UCSD-AML1 (cell line): ENCODE data around the gene SMIM35.
"Not testable (repeated sequence)": the region's sequence is repeated elsewhere in the genome, so short reads cannot be mapped to it uniquely, and the experiment has no call there.

ENCODE experiments used
- DNase-seq: peaks from one replicate; lab custom pipeline; 2025; ENCODE audit not compliant: unreplicated experiment; lab: John Stamatoyannopoulos, UW

SMIM35 gene

GRCh38 chr11:118045191-118045590 lies 41.6 kb downstream of the SMIM35 start:
- no peak for DNase-seq

DNA sequence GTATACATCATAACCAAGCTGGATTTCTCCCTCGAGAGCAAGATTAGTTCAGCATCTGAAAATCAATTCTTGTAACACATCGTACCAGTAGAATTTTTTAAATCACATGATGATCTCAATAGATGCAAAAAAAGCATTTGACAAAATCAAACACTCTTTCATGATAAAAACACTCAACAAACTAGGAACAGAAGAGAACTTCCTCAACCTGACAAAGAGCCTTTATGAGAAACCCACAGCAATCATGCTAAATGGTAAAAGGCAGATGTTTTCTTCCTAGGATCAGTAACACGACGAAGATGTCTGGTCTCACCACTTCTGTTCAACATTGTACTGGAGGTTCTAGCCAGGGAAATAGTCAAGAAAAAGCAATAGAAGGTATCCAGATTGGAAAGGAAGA lies 44.0 kb downstream of the SMIM35 start:
- no peak for DNase-seq

DNA sequence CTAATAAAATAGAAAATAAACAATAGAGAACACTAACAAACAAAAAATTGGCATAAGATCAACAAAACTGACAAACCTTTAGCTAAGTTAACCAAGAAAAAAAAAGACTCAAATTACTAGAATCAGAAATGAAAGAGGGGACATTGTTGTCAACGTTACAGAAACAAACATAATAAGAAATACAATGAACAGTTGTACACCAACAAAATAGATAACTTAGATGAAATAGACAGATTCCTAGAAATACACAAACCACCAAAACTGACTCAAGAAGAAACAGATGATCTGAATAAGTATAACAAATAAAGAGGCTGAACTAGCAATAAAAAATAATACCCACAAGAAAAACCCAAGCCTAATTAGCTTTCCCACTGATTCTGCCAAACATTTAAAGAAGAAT lies 44.6 kb downstream of the SMIM35 start:
- no peak for DNase-seq

DNA sequence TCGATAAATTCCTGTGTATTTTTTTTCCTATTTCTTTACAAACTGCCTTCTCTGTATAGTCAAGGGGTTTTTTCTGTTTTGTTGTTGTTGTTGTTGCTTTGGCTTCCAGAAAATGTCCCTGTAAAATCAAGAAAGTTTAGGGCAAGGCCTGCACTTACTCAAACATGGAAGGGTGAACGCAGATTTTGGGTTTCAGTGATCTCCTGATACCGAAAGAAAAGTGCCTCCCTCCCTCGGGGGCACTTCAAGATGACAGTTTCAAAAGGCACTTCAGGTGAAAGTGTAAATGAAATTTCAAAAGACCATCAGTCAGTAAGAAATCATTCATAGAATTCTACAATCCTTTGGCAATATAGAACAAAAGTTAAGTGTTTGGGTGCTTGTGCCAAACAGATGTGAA lies 53.3 kb downstream of the SMIM35 start:
- DNase-seq, result no peak

DNA sequence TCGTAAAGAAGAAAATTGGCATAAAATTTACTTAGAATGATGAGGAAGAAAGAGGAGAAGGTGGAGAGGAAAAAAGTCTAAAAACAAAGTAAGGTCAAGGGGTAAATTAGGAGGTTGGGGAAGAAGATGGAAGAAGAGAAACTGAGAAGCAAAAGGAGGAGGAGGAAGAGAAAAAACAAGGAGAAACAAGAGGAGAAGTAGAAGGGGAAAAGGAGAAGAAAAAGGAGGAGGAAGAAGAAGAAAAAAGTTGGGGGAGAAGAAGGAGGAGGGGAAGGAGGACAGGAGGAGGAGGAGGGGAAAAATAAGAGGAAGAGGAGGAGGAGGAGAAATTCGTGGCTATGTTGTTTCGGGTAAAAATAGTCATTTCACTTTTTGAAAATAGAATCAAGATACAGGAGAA lies 58.1 kb downstream of the SMIM35 start:
- DNase-seq, result no peak

DNA sequence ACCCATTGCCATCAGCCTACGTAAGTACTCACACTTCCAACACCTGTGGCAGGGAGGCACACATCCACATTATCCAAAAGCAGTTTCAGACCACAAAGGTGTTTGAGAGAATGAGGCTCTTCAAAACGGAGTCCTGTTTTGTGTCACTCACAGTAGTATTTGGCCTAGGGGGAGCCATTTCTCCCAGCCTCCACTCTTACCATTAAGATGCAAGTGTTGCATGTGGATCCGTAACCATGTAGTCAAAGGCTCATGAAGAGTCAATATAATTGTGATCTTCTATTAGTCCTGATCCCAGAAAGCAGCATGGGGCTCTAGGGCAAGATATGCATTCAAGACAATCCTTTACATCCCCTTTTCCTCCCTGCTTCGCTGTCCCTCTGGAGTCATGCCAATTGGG lies 59.1 kb downstream of the SMIM35 start:
- DNase-seq, result no peak

DNA sequence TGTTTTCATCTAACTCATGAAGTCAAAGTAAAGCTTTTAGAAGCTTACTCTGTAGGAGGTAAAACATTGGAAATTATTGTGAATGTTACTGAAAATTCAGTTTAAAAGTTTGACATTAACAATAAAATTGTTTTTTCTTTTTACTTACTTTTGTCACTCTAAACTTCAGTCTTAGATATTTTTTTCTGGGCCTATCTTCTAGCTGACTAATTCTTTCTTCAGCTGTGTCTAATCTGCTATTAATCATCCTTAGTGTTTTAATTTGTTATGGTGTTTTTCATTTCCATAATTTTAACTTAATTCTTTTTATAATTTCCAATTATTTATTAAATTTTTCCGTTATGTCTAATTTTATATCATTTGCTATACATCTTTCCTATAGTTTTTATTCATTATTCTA lies 65.6 kb downstream of the SMIM35 start:
- no peak for DNase-seq

GRCh38 chr11:118018401-118018800 lies 68.4 kb downstream of the SMIM35 start:
- no peak for DNase-seq

DNA sequence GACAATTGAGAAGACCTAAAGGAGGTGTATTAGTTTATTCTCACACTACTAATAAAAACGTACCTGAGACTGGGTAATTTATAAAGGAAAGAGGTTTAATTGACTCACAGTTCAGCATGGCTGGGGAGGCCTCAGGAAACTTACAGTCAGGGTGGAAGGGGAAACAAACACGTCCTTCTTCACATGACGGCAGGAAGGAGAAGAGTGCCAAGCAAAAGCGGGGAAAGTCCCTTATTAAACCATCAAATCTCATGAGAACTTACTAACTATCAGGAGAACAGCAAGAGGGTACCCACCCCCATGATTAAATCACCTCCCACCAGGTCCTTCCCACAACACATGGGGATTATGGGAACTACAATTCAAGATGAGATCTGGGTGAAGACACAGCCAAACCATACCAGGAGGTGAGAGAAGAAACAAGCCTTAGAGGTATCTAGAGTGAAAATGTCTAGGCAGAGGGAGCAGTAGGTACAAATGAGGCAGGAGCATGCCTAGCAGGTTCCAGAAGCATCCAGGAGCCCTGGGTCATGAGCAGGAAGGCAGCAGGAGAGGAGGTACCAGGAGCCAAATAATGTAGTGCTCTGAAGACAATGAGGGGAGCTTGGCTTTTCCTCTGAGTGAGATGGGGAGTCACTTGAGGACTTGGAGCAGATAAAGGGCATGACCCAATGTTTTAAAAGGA lies 69.0 kb downstream of the SMIM35 start:
- DNase-seq, result no peak

DNA sequence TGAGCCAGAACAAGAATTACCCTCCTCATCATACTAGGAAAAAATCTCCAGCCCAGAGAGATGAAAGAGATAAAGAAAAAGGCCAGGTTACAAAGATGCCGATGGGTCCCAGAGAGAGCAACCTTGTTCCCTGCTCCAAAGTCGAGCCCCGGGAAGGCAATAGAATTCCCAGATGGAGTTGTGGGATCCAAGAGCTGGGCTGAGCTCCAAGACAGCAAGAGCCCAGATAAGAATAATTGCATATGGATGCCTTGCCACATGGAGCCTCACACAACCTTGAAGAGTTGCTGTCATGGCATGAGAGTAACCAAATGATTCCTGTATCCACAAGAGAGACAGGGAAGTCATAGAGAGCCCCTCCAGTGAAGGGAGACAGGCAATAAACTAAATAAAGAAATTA lies 69.7 kb downstream of the SMIM35 start:
- no peak for DNase-seq

DNA sequence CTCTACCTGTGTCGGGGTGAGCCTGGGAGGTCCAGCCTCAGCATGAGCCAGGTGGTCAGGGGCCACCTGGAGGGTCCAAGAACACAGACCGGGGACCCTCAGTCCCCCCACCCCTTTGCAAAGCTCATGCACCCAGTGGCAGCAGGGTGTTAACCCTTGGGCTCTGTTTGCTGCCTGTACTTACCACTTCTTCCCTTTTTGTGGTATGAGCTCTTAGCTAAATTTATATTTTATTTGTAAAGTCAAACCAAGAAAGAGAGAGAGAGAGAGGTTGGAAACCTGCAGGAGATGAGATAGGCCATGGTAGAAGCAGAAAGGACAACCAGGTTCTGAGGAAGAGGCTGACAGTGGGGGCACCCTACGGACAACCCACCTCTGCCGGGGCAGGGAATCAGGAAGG lies 70.7 kb downstream of the SMIM35 start:
- no peak for DNase-seq

- no peak for DNase-seq
These were observed 71.3 kb downstream of the SMIM35 start for GRCh38 chr11:118015385-118015841.

DNA sequence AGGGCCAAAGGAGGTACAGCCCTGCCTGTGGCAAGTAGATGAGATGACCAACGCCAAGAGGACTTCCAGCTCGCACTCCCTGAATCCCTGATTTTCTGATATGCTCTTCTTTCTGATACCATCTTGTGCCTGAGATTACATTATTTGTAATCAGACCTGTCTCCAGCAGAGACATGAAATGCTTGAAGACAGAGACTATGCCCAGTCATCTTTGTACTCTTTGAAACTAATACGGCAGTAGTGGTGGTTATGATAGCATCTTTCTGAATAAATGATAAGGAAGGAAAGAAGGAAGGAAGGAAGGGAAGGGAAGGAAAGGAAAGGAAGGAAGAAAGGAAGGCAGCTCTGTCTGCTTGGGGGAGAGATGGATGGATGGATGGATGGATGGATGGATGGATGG lies 72.7 kb downstream of the SMIM35 start:
- no peak for DNase-seq

- DNase-seq, result peak; percentile 84
These were observed 74.6 kb downstream of the SMIM35 start for GRCh38 chr11:118012083-118012669.

GRCh38 chr11:118010738-118011461 lies 75.9 kb downstream of the SMIM35 start:
- peak; percentile 69 for DNase-seq

DNA sequence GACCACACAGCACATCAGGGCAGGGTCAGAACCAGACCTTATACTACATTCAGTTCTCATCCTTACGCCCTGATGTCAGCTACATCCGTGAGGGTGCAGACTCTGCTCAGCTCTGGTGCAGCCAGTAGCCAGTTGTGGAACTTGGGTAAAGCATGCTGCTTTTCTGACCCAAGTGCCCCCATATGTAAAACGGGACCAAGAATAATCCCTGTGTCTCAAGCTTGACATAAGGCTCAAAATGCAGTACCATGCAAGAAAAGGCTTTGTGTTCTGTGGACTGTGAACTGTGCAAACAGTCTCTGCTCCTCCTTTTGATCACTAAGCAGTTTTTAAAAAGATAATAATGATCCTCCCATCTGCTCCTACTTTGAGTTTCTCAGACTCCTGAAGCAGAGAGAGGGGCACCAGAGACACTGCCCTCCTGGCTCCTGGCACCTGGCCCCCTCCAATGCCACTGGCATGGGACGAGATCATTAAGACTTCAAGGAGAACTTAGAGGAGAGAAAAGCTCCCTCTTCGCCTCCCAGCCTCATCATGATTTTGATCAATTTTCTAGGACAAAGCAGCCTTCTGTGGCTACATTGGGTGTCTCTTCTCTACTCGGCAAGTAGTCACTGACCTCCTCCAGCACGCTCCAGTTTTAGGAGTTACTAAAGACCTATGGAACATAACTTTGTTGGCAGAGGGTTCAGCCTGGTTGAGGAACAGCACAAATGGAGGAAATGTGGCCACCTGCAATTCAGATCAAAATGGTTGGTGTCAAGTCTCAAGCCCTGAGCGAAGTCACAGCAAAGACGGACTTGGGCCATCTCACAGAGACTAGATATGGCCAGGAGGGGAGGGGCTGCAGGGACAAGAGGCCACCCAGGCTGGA lies 76.7 kb downstream of the SMIM35 start:
- DNase-seq, result no peak

DNA sequence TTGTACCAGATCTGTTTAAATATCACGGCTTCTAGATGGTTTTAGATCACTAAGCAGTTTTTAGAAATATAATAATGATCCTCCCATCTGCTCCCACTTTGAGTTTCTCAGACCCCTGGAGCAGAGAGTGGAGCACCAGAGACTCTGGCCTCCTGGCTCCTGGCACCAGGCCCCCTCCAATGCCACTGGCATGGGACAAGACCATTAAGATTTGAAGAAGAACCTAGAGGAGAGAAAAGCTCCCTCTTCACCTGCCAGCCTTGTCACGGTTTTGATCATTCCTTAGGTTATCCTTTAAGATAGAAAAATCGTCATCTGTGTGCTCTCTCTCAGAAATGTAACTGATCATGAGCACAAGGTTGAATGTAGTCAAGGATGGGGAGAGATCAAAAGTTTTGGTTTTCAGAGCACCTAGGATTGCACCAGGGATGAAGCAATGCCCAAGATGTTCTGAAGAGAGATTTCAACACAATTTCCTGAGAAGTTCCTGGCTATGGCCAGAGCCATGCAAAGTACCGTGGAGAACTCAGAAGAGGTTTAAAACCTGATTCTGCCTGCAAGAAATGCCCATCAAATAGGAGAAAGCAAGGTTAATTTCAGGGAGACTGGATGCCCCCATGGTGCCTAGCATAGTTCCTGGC lies 78.4 kb downstream of the SMIM35 start:
- DNase-seq, result no peak

- DNase-seq, result not testable (repeated sequence)
These were observed 79.0 kb downstream of the SMIM35 start for GRCh38 chr11:118007563-118008270.

- no peak for DNase-seq
These were observed 79.7 kb downstream of the SMIM35 start for GRCh38 chr11:118007040-118007439.

DNA sequence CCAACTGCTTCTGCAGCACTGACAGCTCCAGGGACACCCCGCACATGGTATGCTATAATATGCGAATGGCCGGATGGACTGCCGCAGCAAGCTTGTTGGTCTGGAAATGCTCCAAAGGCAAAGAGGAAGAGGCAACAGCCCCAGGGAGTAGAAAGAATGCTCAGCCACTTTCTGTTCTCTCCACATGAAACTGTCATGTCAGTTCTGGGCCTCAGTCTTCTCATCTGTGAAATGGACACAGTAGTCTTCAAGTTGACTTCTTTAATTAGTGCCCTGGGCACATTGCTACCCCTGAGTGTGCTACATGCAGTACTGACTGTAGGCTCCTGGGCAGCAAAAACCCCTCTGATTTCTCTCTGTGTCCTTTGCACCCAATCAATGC lies 80.6 kb downstream of the SMIM35 start:
- DNase-seq, result no peak
